Gastrocnemius medialis (tissue), 4 donors: ENCODE data around the gene SIN3A.

Experiments
- CTCF ChIP-seq, 5 experiments: fragments of 450-650 bp in 3 of 5; fragments of 200-600 bp in 2 of 5; sonication (generic) in 2 of 5; IDR thresholded peaks in 4 of 5; conservative IDR thresholded peaks in 1 of 5; 1 replicate in 4 of 5; 2 replicates in 1 of 5; pipeline ENCODE4 v1.5.1; 2016 to 2019; ENCODE audit warnings: antibody characterized with exemption in 5 of 5, mild to moderate bottlenecking in 3 of 5, moderate library complexity in 3 of 5
- POLR2A ChIP-seq, 2 donors: fragments of 450-650 bp; IDR thresholded peaks; one replicate each; pipeline ENCODE4 v1.6.1; 2017; ENCODE audit warnings: antibody characterized with exemption in 2 of 2, mild to moderate bottlenecking in 2 of 2, moderate library complexity in 2 of 2

- TF ChIP-seq CTCF (IDR thresholded peaks at IDR 0.05 in 4 of 5, conservative IDR thresholded peaks at IDR 0.05 in 1 of 5), result no peak
- TF ChIP-seq POLR2A (IDR thresholded peaks at IDR 0.05), result no peak
Measured at GRCh38 chr15:75361989-75362641, 89.4 kb downstream of the SIN3A start.
